Neutrophil (primary cell): Measurements from ENCODE around the gene CD3E.

ENCODE experiments used
- H3K27ac ChIP-seq: fragments of 200-600 bp; sonication (generic); 2 replicates; pipeline ENCODE4 v1.5.1; 2016; ENCODE audit warnings: mild to moderate bottlenecking, moderate library complexity
- H3K27me3 ChIP-seq: fragments of 200-600 bp; sonication (generic); 2 replicates; pipeline ENCODE4 v1.6.0; 2016; ENCODE audit warnings: mild to moderate bottlenecking
- H3K36me3 ChIP-seq: fragments of 200-600 bp; sonication (generic); 2 replicates; pipeline ENCODE4 v1.5.1; 2017
- H3K4me1 ChIP-seq, 2 experiments: fragments of 200-600 bp in 1 of 2; sonication (generic) in 1 of 2; 1 replicate in 1 of 2; 2 replicates in 1 of 2; pipeline versions ENCODE4 v1.5.1 to v1.6.1; 2013 to 2016; ENCODE audit warnings: low read depth in 1 of 2, low read length in 1 of 2, mild to moderate bottlenecking in 1 of 2, moderate library complexity in 1 of 2; ENCODE audit not compliant: control insufficient read depth in 1 of 2, insufficient read depth in 1 of 2
- H3K4me3 ChIP-seq, 2 experiments: fragments of 200-600 bp in 1 of 2; sonication (generic) in 1 of 2; 1 replicate in 1 of 2; 2 replicates in 1 of 2; pipeline ENCODE4 v1.5.1; 2013 to 2016; ENCODE audit warnings: low read depth in 1 of 2, low read length in 1 of 2, mild to moderate bottlenecking in 1 of 2, moderate library complexity in 1 of 2
- H3K9me3 ChIP-seq: fragments of 200-600 bp; sonication (generic); 2 replicates; pipeline ENCODE4 v1.5.1; 2016
- TF ChIP-seq, protein P1 (sequence below): fragments of 200-600 bp; sonication (generic); IDR thresholded peaks from 2 replicates; pipeline ENCODE4 v1.5.1; 2016; ENCODE audit warnings: antibody characterized with exemption

The CD3E gene

DNA sequence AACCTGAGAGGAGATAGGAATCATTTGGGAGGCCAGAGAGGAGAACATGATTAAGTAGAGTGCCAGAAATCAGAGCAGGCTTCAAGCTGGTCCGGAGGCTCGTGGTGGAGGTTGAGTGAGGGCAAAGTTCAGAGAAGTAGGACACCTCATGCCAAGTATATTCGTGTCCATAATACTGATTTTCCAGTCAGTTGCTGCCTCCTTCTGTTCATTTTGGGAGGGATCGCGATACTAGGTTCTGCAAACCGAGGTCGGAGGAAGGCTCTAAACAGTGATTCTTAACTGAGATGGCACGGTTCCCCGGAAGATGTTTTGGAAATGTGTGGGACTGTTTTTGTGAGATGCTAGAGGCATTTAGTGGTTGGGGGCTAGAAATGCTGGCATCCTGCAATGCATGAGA is 13.6 kb upstream of the CD3E start:
- peak overlapping the region in 1 of 2 experiments; percentile 19 for H3K4me3 ChIP-seq
- peaks cover 6% of the 10 kb centered on the region for H3K27me3 ChIP-seq
- no peaks in the 10 kb centered on the region for H3K36me3 ChIP-seq
- H3K4me1 ChIP-seq, result peaks cover 15 to 18% of the 10 kb centered on the region in 2 experiments
- peak overlapping the region; percentile 57 for H3K27ac ChIP-seq
- H3K9me3 ChIP-seq, result no peaks in the 10 kb centered on the region
- TF ChIP-seq, protein P1, sequence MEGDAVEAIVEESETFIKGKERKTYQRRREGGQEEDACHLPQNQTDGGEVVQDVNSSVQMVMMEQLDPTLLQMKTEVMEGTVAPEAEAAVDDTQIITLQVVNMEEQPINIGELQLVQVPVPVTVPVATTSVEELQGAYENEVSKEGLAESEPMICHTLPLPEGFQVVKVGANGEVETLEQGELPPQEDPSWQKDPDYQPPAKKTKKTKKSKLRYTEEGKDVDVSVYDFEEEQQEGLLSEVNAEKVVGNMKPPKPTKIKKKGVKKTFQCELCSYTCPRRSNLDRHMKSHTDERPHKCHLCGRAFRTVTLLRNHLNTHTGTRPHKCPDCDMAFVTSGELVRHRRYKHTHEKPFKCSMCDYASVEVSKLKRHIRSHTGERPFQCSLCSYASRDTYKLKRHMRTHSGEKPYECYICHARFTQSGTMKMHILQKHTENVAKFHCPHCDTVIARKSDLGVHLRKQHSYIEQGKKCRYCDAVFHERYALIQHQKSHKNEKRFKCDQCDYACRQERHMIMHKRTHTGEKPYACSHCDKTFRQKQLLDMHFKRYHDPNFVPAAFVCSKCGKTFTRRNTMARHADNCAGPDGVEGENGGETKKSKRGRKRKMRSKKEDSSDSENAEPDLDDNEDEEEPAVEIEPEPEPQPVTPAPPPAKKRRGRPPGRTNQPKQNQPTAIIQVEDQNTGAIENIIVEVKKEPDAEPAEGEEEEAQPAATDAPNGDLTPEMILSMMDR, result peak; percentile 38

DNA sequence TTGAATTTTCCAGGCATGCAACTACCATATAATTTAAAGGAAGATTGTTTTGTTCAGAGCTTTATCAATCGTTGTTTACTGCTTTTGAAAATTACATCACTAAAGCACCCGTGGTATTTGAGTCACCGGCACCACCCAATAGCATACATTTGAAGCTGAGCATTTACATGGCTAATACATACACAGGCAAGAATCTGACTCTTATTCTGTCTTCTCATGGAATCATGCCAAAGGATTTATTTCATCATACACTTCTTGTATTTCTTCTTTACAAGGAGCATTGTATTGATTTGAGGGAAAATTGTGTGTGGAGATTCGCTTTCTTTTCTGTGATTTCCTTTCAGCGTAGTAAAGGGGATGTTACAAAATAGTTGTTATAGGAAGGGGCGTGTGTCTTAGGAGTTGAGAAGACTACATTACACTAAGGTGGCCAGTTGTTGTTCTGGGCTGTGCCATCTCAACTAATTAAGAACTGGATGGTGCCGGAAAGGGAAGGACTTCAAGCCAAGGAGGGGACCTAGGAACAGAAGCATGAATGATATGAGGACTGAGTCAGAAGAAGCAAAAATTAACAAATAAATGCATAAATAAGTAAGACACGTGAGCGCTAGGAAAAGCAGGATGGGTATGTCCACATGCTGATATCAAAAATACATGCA is 12.9 kb upstream of the CD3E start:
- TF ChIP-seq, protein P1, result no peak
- no peaks in the 10 kb centered on the region for H3K9me3 ChIP-seq
- peak overlapping the region; percentile 57 for H3K27ac ChIP-seq
- no peaks in the 10 kb centered on the region for H3K36me3 ChIP-seq
- peaks cover 6% of the 10 kb centered on the region for H3K27me3 ChIP-seq
- H3K4me1 ChIP-seq, result peaks cover 15 to 18% of the 10 kb centered on the region in 2 experiments
- H3K4me3 ChIP-seq, result peak overlapping the region; percentile 1 to 19

DNA sequence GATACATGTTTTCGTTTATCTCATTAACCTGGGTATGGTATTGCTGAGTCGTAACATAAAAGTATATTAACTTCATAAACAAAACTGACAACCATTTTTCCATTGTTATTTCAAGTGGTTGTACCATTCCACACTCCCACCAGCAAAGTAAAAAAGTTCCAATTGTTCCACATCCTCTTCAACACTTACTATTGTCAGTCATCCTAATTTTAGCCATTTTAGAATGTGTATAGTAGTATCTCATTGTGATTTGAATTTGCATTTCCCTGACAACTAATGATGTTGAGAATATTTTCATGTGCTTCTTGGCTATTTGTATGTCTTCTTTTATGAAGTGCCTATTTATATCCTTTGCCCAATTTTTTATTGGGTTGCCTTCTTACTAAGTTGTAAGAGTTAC is 10.5 kb upstream of the CD3E start:
- Histone ChIP-seq H3K27me3 (peaks cover 6% of the 10 kb centered on the region), H3K4me3 (no peak overlapping the region), H3K4me1 (peaks cover 15 to 18% of the 10 kb centered on the region in 2 experiments), H3K27ac (no peak overlapping the region), H3K9me3 (no peaks in the 10 kb centered on the region), H3K36me3 (no peaks in the 10 kb centered on the region)
- TF ChIP-seq, protein P1, result no peak

DNA sequence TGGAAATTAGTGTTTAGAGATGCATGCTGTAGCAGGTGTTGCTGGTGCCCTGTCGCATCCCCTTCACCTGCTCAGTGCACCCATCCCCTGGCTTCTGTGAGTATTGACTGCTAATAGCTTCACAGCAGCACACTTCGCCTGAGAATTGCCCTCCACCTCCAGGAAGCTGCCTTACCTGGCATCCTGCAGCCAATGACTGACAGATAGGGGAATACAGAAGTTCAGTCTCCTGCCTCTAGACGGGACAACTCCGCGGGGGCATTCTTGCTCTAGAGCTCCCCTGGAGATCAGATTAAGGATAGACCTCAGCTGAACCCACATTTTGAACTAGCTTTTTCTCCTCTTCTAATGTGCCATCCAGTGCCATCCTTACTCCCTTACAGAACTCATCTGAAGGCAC is 9.3 kb upstream of the CD3E start:
- TF ChIP-seq, protein P1, result no peak
- H3K27me3 ChIP-seq, result peaks cover 6% of the 10 kb centered on the region
- H3K4me3 ChIP-seq, result no peak overlapping the region
- H3K9me3 ChIP-seq, result no peaks in the 10 kb centered on the region
- no peaks in the 10 kb centered on the region for H3K36me3 ChIP-seq
- peaks cover 15 to 18% of the 10 kb centered on the region in 2 experiments for H3K4me1 ChIP-seq
- H3K27ac ChIP-seq, result no peak overlapping the region

DNA sequence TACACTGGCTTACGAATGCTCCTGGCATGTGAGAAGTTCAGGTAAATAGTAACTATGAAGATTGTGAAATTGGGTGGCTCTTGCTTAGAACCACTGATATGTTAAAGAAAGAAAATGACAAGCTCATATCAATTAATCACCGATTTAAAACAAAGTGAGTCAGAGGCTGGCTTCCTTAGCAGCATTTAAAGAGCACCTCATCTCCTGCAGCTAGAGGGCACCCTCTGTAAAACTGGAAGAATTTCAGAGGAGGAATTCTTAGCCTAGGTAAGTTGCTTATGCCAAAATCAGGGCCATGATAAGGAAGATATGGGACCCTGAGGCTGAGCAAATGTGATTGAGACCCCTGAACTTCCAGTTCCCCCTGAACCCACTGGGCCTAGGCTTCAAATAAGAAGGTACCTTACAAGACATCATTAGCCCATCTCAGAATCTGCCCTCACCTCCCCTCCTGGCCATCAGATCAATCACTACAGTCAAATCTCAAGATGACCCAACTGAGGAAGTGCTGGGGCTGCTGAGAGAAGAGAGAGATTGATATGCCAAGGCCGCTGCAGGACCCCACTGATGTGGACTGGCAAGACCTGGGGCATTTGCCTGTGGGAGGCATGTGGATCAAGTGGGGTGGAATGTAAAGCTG is 8.6 kb upstream of the CD3E start:
- Histone ChIP-seq H3K4me1 (peaks cover 14 to 15% of the 10 kb centered on the region in 2 experiments), H3K27me3 (peaks cover 6% of the 10 kb centered on the region), H3K27ac (no peak overlapping the region), H3K9me3 (no peaks in the 10 kb centered on the region), H3K36me3 (no peaks in the 10 kb centered on the region), H3K4me3 (no peak overlapping the region)
- TF ChIP-seq, protein P1, result no peak
